MM.1S (cell line): ENCODE measurements around the gene PRELID3B.

Experiments used
- DNase-seq: peaks from one replicate; pipeline ENCODE4 v3.0.0-alpha.2; 2015
- H2AFZ ChIP-seq: fragments of 300-600 bp; sonication (generic); 2 replicates; pipeline ENCODE4 v1.6.0; 2016; ENCODE audit warnings: antibody characterized with exemption, low read length
- H3F3A ChIP-seq: fragments of 300-600 bp; sonication (generic); 2 replicates; pipeline ENCODE4 v1.6.1; 2016; ENCODE audit warnings: mild to moderate bottlenecking, antibody characterized with exemption, low read length, moderate library complexity, mixed read lengths; ENCODE audit not compliant: insufficient read depth
- H3K27ac ChIP-seq: fragments of 300-600 bp; sonication (generic); 2 replicates; pipeline ENCODE4 v1.5.1; 2016; ENCODE audit warnings: mild to moderate bottlenecking, low read length
- H3K27me3 ChIP-seq: fragments of 300-600 bp; sonication (generic); replicated peaks from 2 replicates; pipeline ENCODE4 v1.6.0; 2016; ENCODE audit warnings: low read length; ENCODE audit not compliant: insufficient read depth
- H3K36me3 ChIP-seq: fragments of 300-600 bp; sonication (generic); replicated peaks from 2 replicates; pipeline ENCODE4 v1.6.1; 2016; ENCODE audit warnings: mild to moderate bottlenecking, low read length, mixed read lengths; ENCODE audit not compliant: insufficient read depth
- H3K4me1 ChIP-seq: fragments of 300-600 bp; sonication (generic); 2 replicates; pipeline ENCODE4 v1.6.1; 2016; ENCODE audit warnings: low read length, mixed read lengths
- H3K4me2 ChIP-seq: fragments of 300-600 bp; sonication (generic); 2 replicates; pipeline ENCODE4 v1.6.0; 2016; ENCODE audit warnings: low read depth, low read length
- H3K4me3 ChIP-seq: fragments of 300-600 bp; sonication (generic); 2 replicates; pipeline ENCODE4 v1.5.1; 2016; ENCODE audit warnings: low read length, mixed read lengths
- H3K79me2 ChIP-seq: fragments of 300-600 bp; sonication (generic); 2 replicates; pipeline ENCODE4 v1.6.1; 2016; ENCODE audit warnings: mixed run types, low read length, mixed read lengths
- H3K9ac ChIP-seq: fragments of 300-600 bp; sonication (generic); 2 replicates; pipeline ENCODE4 v1.6.1; 2016; ENCODE audit warnings: low read length, mixed read lengths
- H3K9me2 ChIP-seq: fragments of 300-600 bp; sonication (generic); replicated peaks from 2 replicates; pipeline ENCODE4 v1.6.1; 2016; ENCODE audit warnings: mild to moderate bottlenecking, low read length, mixed read lengths; ENCODE audit not compliant: insufficient read depth
- H3K9me3 ChIP-seq: fragments of 300-600 bp; sonication (generic); replicated peaks from 2 replicates; pipeline ENCODE4 v1.6.1; 2016; ENCODE audit warnings: mild to moderate bottlenecking, low read length, mixed read lengths; ENCODE audit not compliant: insufficient read depth
- H4K20me1 ChIP-seq: fragments of 300-600 bp; sonication (generic); 2 replicates; pipeline ENCODE4 v1.6.1; 2016; ENCODE audit warnings: mild to moderate bottlenecking, low read length, moderate library complexity, mixed read lengths; ENCODE audit not compliant: insufficient read depth
- EZH2 ChIP-seq: fragments of 300-600 bp; sonication (generic); optimal IDR thresholded peaks from 2 replicates; pipeline ENCODE3; 2017; ENCODE audit warnings: low read depth, mild to moderate bottlenecking, antibody characterized with exemption, low read length, mixed read lengths
- EZH2phosphoT487 ChIP-seq: fragments of 300-600 bp; sonication (generic); IDR thresholded peaks from 2 replicates; pipeline ENCODE4 v1.6.1; 2018; ENCODE audit warnings: antibody characterized with exemption, low read length
- TF ChIP-seq, protein P1 (sequence below): fragments of 300-600 bp; sonication (generic); IDR thresholded peaks from 2 replicates; pipeline ENCODE4 v1.5.1; 2016; ENCODE audit warnings: antibody characterized with exemption, low read length, mixed read lengths

The PRELID3B gene

GRCh38 chr20:59003836-59004492, 38.6 kb downstream of the PRELID3B start:
- TF ChIP-seq, protein P1, sequence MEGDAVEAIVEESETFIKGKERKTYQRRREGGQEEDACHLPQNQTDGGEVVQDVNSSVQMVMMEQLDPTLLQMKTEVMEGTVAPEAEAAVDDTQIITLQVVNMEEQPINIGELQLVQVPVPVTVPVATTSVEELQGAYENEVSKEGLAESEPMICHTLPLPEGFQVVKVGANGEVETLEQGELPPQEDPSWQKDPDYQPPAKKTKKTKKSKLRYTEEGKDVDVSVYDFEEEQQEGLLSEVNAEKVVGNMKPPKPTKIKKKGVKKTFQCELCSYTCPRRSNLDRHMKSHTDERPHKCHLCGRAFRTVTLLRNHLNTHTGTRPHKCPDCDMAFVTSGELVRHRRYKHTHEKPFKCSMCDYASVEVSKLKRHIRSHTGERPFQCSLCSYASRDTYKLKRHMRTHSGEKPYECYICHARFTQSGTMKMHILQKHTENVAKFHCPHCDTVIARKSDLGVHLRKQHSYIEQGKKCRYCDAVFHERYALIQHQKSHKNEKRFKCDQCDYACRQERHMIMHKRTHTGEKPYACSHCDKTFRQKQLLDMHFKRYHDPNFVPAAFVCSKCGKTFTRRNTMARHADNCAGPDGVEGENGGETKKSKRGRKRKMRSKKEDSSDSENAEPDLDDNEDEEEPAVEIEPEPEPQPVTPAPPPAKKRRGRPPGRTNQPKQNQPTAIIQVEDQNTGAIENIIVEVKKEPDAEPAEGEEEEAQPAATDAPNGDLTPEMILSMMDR, result no peak
- TF ChIP-seq EZH2 (no peak), EZH2phosphoT487 (no peak)
- H3K9me2 ChIP-seq, result no peaks in the 10 kb centered on the region
- H2AFZ ChIP-seq, result no peak overlapping the region
- no peaks in the 10 kb centered on the region for H3K79me2 ChIP-seq
- H3K4me3 ChIP-seq, result peak overlapping the region; percentile 7; the same call in 1 of the 2 replicates
- no peaks in the 10 kb centered on the region for H3K9me3 ChIP-seq
- no peaks in the 10 kb centered on the region for H3K27me3 ChIP-seq
- DNase-seq, result no peak
- H3K27ac ChIP-seq, result peak overlapping the region; percentile 58; the same call in 1 of the 2 replicates
- H4K20me1 ChIP-seq, result no peaks in the 10 kb centered on the region
- H3K4me1 ChIP-seq, result peaks cover 33% of the 10 kb centered on the region
- H3K9ac ChIP-seq, result peak overlapping the region; percentile 5; the same call in 1 of the 2 replicates
- no peaks in the 10 kb centered on the region for H3K36me3 ChIP-seq
- H3F3A ChIP-seq, result peaks cover 23% of the 10 kb centered on the region
- H3K4me2 ChIP-seq, result peak overlapping the region; percentile 96

DNA sequence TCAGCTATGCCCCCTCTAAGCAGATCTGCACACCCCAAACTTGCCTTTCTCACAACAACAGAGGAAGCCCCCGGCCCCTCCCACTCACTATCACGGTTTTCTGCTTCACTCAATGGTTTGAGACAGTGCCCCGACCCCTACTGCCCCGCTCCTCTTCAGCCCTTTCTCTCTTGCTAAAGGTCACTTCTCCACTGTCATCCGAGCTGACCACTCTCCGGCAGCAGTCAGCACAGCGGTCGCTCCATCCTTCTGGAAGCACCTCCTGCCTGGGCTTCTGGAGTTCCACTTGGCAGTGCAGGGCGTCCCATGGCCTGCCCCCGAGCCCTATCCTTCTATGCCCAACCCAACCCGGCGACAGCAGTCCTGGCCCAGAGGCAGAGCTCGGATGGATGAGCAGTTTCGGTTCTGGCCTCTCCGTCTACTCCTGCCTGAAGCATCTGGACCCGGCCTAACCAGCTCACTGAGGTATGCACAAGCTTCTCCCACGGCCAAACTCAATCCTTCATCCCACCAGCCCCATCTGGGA, 39.6 kb downstream of the PRELID3B start:
- H3K36me3 ChIP-seq, result no peaks in the 10 kb centered on the region

GRCh38 chr20:59002388-59002787, 40.2 kb downstream of the PRELID3B start:
- no peaks in the 10 kb centered on the region for H3K9me2 ChIP-seq
- H3K79me2 ChIP-seq, result no peaks in the 10 kb centered on the region
- no peaks in the 10 kb centered on the region for H3K9me3 ChIP-seq
- peaks cover 23% of the 10 kb centered on the region for H3F3A ChIP-seq
- no peaks in the 10 kb centered on the region for H4K20me1 ChIP-seq
- H3K36me3 ChIP-seq, result no peaks in the 10 kb centered on the region
- no peak for DNase-seq
- no peak overlapping the region for H3K4me2 ChIP-seq
- TF ChIP-seq EZH2phosphoT487 (no peak), EZH2 (no peak)
- TF ChIP-seq, protein P1, result no peak
- H2AFZ ChIP-seq, result no peak overlapping the region
- peaks cover 30% of the 10 kb centered on the region for H3K4me1 ChIP-seq
- no peak overlapping the region for H3K4me3 ChIP-seq
- H3K27me3 ChIP-seq, result no peaks in the 10 kb centered on the region
- H3K27ac ChIP-seq, result no peak overlapping the region
- no peak overlapping the region for H3K9ac ChIP-seq

More for the DNA sequence above, 39.6 kb downstream of the PRELID3B start:
- Histone ChIP-seq H3K79me2 (no peaks in the 10 kb centered on the region), H3K4me2 (no peak overlapping the region), H3K27me3 (no peaks in the 10 kb centered on the region), H3F3A (peaks cover 23% of the 10 kb centered on the region), H4K20me1 (no peaks in the 10 kb centered on the region), H3K4me1 (peaks cover 33% of the 10 kb centered on the region), H2AFZ (no peak overlapping the region), H3K9me2 (no peaks in the 10 kb centered on the region), H3K9ac (no peak overlapping the region), H3K9me3 (no peaks in the 10 kb centered on the region), H3K4me3 (no peak overlapping the region), H3K27ac (no peak overlapping the region)
- TF ChIP-seq, protein P1, result no peak
- TF ChIP-seq EZH2, result no peak
- TF ChIP-seq EZH2phosphoT487, result no peak
- DNase-seq, result no peak
